GM18867 (cell line): ENCODE data around the gene ZC2HC1B.
A peak's percentile ranks its signal among the peaks of the same experiment; 100 is the strongest.
"Not testable (repeated sequence)": the region's sequence is repeated elsewhere in the genome, so short reads cannot be mapped to it uniquely, and the experiment has no call there.

ENCODE experiments used
- ATAC-seq: cut with Tn5 transposase; IDR thresholded peaks from one replicate; pipeline ENCODE4 v1.9.1; 2021; ENCODE audit warnings: mild to moderate bottlenecking, moderate library complexity; ENCODE audit not compliant: unreplicated experiment

ZC2HC1B gene

GRCh38 chr6:143867236-143867635 is 3.0 kb downstream of the ZC2HC1B start:
- ATAC-seq: no peak

DNA sequence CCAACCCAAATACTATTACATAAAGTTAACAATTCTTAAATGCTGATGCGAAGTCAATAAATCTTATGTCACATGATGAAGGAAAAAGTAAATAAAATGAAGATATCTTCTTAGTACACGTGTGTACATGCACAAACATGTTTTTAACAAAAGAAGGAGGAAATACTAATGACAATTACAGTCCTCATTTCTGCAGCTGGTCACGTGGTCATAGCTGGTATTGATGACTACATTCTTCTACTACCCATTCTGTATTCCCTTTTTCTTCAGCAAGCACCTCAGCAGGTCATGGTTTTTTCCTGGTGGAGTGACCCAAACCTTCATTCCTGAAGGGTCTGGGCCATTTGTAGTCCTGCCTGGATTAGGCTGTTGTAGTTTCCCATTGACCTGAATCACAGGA is 4.5 kb downstream of the ZC2HC1B start:
- ATAC-seq: not testable (repeated sequence)

DNA sequence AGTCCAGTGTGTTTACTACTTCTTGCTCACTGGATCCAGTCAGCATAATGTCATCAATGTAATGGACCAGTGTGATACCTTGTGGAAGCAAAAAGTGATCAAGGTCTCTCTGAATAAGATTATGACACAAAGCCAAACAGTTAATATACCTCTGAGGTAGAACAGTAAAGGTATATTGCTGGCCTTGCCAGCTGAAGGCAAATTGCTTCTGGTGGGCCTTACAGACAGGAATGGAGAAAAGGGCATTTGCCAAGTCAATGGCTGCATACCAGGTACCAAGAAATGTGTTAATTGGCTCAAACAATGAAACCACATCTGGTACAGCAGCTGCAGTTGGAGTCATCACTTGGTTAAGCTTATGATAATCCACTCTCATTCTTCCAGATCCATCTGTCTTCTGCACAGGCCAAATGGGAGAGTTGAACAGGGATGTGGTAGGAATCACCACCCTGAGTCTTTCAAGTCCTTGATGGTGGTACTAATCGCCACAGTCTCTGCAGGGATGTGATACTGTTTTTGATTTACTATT is 7.0 kb downstream of the ZC2HC1B start:
- not testable (repeated sequence) for ATAC-seq

DNA sequence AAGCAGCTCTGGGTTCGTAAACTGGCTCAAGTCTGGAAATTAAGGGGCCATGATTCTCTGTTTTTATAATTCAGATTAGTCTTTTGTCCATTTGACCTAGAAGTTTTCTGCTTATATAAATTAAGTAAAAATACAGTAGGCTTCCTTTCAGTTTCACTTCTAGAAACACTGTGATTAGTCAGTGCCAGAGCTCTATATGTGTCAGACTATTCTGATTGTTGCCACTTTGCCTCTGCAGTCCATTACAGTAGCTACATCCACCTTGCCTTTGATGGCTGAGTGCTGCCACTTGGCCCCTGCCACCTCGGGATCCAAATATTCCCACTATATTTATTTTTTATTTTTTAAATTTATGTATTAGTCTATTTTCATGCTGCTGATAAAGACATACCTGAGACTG is 7.9 kb downstream of the ZC2HC1B start:
- ATAC-seq: peak; percentile 100

DNA sequence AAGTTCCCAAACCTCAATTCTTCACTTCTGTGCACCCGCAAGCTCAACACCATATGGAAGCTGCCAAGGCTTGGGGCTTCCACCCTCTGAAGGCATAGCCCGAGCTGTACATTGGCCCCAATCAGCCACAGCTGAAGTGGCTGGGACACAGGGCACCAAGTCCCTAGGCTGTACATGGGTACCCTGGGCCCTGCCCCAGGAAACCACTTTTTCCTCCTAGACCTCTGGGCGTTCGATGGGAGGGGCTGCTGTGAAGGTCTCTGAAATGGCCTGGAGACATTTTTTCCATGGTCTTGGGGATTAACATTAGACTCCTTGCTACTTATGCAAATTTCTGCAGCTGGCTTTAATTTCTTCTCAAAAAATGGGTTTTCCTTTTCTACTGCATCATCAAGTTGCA is 9.3 kb downstream of the ZC2HC1B start:
- not testable (repeated sequence) for ATAC-seq

DNA sequence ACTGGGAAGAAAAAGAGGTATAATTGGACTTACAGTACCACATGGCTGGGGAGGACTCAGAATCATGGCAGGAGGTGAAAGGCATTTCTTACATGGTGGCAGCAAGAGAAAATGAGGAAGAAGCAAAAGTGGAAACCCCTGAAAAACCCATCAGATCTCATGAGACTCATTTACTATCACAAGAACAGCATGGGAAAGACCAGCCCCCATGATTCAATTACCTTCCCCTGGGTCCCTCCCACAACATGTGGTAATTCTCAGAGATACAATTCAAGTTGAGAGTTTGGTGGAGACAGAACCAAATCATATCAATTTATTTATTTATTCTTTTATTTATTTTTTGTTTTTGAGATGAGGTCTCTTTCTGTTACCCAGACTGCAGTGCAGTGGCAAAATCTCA is 10.2 kb downstream of the ZC2HC1B start:
- ATAC-seq: not testable (repeated sequence)

DNA sequence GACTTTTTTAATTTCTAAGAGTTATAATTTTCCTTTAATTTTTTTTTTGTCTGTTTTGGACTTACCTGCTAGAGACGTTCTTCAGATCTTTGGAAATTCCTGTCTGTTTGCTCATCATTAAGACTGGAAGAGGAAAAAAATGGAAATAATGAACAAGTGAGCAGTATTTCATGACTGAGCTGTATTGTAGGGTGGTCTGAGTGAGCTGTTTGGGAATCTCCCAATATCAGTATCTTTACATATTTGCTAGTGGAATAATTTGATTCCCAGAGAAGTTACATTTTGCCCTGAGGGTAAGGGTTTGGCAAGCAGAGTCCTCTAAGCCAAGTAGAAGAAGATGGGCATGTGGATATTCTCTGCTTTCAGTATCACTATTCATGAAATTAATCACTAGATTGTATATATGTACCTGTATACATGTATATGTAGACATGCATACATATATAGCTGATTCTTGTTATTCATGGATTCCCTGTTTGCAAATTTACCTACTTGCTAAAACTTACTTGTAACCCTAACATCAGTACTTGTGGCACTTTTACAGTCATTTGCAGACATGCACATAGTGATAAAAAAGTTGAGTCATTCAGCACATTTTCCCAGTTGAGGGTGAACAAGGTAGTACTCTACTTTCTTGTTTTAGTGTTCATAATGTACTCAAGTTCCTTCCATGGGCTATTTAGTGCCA is 13.5 kb downstream of the ZC2HC1B start:
- ATAC-seq: no peak

- ATAC-seq: no peak
Observed at GRCh38 chr6:143878272-143878760, 14.0 kb downstream of the ZC2HC1B start.

- no peak for ATAC-seq
Observed at GRCh38 chr6:143880412-143880811, 16.1 kb downstream of the ZC2HC1B start.

DNA sequence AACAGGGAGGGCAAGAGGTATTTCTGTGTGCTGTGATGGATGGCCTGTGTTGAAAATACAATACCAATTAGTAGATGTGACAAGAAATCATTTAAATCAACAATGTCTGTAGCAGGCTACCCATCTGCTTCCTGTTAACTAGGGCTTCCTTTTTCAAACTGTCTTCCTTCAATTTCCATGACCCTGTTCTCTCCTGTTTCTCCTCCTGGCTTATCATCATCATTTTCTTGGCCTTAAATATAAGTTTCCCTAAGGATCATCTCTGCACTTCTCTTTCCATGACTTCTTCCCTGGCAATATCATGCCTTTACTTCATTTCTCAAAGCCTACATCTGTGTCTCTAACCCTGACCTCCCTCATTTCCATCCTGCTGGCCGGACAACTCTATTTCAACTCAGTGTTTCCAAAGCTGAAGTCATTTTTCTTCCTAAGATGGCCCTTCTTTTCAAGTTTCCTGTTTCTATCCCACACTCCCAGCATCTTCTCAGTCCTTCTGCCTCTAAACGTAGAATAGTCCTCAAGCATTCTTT is 18.2 kb downstream of the ZC2HC1B start:
- no peak for ATAC-seq

GRCh38 chr6:143884216-143884900 is 20.1 kb downstream of the ZC2HC1B start:
- ATAC-seq: no peak

GRCh38 chr6:143885116-143885515 is 20.8 kb downstream of the ZC2HC1B start:
- no peak for ATAC-seq

DNA sequence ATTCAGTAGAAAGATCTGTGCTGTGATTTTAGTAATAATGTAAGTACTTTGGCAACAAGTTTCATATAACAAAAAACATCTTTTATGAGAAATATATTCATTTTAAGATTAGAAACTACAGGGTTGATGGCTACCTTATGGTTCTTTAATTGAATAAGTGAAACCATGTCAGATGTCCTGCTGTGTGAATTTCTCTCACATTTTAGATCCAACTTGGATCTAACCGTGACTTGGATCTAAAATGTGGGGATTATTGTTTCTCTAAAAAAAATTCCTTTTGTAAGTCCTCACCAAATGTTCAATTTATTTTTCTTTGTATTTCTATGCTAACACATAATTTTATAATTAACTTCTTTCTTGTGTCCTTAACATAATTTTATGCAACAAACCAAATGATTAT is 30.4 kb downstream of the ZC2HC1B start:
- ATAC-seq: no peak

GRCh38 chr6:143896126-143896860 is 32.0 kb downstream of the ZC2HC1B start:
- ATAC-seq: no peak

DNA sequence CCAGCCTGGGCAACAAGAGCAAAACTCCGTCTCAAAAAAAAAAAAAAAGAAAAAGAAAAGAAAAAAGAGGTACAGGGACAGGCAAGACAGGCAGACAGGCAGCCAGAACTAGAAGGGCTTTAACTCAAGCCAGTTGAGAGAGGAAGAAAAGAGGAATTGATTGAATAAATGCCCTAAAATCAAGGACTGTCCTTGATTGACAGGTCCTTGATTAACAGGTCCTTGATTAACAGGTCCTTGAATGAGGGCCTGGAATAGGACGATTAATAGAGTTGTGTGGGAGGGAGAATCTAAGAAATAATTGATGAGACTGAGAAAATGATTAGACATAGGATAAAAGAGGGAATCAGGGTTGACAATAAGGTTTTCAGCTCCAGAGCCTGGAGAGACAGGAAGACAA is 36.1 kb downstream of the ZC2HC1B start:
- ATAC-seq: no peak

GRCh38 chr6:143901885-143902750 is 37.8 kb downstream of the ZC2HC1B start:
- ATAC-seq: peak; percentile 95

DNA sequence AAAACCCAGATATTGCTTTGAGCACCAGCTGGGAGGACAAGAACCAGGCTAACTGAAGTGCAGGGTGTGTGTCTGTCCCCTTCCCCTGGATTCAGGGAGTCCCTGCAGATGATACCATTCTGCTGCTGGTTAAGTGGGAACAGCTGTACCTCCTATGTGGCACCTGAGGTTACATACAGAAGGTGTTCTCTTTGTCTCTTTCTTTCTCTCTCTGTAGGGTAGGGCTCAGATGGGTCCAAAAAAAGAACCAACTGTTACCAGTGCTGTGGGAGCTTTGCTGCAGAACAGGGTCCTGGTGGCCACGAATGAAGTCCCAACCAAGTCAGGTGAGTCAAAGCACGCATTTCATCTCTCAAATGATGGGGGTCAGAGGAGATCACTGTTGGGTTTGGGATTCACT is 38.6 kb downstream of the ZC2HC1B start:
- ATAC-seq: no peak

GRCh38 chr6:143911028-143911427 is 46.8 kb downstream of the ZC2HC1B start:
- no peak for ATAC-seq

DNA sequence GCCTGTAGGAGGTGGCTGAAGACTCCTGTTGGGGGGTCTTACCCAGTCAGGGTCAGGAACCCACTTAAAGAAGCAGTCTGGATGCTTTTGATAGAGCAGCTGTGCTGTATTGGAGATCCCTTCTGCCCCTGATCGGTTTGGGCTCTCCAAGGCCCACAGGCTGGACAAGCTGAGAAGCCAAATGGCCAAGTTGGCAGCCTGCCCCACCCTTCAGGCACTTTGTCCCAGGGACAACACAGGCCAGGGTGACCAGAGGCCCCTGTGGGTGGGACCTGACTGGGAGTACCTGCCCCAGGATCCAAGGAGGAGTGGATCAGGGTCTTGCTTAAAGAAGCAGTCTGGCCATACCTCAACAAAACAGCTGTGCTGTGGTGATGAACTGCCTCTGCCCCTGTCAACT is 48.4 kb downstream of the ZC2HC1B start:
- ATAC-seq: no peak

DNA sequence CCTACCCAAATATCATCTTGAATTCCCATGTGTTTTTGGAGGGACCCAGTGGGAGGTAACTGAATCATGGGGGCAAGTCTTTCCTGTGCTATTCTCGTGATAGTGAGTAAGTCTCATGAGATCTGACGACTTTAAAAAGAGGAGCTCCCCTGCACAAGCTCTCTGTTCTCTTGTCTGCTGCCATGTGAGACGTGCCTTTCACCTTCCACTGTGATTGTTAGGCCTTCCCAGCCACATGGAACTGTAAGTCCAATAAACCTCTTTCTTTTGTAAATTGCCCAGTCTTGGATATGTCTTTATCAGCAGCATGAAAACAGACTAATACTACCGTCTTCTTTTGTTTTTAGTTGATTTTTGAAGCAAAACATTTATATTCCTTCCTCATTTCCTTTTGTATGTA is 52.8 kb downstream of the ZC2HC1B start:
- not testable (repeated sequence) for ATAC-seq
